GM20000 (cell line): ENCODE data around the gene ARHGDIA.
"Not testable (repeated sequence)": the region's sequence is repeated elsewhere in the genome, so short reads cannot be mapped to it uniquely, and the experiment has no call there.

Source experiments
- DNase-seq: peaks from one replicate; pipeline ENCODE4 v3.0.0; 2012; ENCODE audit warnings: low spot score
- TF ChIP-seq, protein P1 (sequence below): IDR thresholded peaks from 2 replicates; pipeline ENCODE4 v1.5.1; 2012; ENCODE audit warnings: mild to moderate bottlenecking, control low read depth; ENCODE audit errors: extremely low read depth, missing control alignments

The ARHGDIA gene

DNA sequence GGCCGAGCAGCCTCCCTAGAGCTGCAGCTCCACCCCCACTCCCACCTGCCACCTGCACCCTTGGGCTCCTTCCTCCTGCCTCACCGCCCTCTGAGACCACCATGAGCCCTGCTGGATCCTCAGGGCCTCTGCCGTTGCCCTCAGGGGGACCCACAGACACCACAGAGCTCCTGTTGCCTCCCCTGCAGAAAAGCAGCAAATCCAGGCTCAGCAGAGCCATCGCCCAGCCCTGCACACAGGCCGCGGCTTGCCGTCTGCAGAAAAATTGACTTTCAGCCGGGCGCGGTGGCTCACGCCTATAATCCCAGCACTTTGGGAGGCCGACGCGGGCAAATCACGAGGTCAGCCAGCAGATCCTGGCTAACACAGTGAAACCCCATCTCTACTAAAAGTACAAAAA, 29.3 kb downstream of the ARHGDIA start:
- no peak for DNase-seq
- TF ChIP-seq, protein P1, sequence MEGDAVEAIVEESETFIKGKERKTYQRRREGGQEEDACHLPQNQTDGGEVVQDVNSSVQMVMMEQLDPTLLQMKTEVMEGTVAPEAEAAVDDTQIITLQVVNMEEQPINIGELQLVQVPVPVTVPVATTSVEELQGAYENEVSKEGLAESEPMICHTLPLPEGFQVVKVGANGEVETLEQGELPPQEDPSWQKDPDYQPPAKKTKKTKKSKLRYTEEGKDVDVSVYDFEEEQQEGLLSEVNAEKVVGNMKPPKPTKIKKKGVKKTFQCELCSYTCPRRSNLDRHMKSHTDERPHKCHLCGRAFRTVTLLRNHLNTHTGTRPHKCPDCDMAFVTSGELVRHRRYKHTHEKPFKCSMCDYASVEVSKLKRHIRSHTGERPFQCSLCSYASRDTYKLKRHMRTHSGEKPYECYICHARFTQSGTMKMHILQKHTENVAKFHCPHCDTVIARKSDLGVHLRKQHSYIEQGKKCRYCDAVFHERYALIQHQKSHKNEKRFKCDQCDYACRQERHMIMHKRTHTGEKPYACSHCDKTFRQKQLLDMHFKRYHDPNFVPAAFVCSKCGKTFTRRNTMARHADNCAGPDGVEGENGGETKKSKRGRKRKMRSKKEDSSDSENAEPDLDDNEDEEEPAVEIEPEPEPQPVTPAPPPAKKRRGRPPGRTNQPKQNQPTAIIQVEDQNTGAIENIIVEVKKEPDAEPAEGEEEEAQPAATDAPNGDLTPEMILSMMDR: no peak

DNA sequence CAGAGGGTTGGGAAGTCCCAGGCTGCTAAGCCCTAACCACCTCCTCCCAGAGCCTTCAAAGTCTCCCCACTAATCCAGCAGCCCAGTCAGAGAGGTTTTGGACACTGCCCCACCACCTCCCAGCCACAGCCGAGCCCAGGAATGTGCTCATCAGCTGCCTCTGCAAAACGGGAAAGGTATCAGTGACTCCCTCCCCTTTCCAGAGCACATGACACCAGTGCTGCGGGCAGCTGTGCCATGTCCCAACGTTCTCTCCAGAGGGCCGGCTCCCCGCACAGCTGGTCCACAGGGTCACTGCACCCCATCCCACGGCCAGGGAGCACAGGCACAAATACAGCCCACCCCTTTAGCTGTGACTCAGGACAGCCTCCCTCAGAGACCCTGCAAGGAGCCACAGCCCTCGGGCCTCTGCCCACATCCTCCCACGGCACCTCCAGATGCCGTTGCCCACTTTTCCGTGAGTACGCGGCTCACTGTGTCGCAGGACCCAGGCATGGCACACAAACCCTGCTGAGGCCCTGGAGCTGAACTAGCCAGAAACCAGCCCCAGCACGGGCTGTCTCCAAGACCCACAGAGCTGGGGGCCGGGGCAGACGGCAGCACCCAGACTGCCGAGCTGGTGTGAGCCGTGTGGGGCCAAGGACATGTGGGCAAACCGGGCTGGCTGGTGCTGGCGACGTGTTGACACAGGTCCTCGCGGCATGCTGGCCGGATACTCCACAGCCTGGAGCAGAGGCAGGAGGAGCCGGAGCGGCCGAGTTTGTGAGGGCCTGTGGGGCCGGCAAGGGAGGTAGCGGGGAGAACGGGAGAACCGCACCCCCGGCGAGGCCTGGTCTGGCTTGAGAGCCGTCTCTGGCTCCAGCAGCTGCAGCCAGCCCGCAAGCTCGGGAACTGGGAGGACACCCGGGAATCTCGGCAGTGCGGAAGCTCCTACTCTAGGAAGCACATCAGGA, 30.0 kb downstream of the ARHGDIA start:
- no peak for DNase-seq
- TF ChIP-seq, protein P1: no peak

DNA sequence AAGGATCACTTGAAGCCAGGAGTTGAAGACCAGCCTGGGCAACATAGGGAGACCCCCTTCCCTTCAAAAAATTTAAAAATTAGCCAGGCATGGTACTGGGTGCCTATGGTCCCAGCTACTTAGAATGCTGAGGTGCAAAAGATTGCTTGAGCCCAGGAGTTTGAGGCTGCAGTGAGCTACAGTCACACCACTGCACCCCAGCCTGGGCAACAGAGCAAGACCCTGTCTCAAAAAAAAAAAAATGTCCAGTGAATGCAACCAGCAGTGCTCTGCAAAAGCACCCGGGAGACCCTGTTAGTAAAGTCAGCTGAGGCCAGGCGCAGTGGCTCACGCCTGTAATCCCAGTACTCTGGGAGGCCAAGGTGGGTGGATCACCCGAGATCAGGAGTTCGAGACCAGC, 31.1 kb downstream of the ARHGDIA start:
- not testable (repeated sequence) for DNase-seq

DNA sequence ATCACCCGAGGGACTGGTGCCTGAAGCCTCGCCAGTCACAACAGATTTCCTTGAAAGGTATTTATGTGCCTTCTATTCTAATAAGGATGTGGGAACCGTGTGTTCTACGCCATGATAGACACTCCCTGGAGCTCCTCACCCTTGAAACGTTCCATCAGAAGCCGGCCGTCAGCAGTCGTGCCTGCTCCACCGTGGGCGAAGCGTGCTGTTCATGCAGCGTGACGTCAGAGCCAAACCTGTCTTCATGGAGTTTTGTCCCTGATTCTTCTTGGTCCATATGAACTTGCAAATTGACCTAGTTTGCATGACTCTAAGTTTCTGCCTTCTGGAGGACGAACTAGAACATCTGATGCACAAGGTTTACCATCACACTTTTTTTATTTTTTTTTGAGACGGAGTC, 31.8 kb downstream of the ARHGDIA start:
- DNase-seq: no peak
- TF ChIP-seq, protein P1: no peak

DNA sequence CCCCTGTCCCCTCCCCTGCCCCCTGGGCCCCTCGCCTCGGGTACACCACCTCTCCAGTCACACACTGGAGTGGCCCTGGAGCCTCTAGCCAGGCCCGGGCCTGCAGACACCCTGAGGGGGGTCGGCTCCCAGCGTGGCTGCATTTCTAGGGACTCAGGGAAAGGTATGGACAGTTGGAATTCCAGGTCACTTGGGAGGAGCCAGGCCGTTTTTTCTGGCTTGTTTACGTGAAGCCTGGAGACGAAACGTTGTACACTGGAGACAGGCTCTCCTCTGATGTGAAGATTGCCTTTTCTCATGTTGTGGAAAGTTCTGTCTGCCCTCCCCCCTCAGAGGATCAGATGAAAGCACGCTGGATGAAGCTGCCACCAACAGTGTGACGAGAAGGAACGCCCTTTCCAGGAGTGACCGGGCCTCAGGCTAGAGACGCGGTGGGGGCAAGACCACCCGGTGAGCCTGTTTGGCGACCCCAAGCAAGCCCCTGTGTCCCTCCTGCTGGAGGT, 32.3 kb downstream of the ARHGDIA start:
- DNase-seq: no peak
- TF ChIP-seq, protein P1: no peak

DNA sequence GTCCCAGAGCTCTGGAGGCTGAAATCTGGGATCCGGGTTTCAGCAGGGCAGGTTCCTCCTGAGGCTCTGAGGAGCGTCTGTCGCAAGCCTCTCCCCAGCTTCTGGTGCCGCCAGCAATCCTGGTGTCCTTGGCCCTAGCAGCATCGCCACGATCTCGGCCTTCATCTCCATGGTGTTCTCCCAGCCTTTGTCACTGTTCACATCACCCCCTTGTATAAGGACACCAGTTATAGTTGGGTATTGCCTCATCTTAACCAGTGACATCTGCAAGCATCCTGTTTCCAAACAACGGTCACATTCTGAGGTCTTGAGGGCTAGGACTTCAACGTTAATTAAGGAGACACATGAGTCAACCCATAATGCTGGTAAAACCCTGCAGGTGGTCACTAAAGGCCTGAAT, 33.5 kb downstream of the ARHGDIA start:
- DNase-seq: no peak
- TF ChIP-seq, protein P1: no peak

DNA sequence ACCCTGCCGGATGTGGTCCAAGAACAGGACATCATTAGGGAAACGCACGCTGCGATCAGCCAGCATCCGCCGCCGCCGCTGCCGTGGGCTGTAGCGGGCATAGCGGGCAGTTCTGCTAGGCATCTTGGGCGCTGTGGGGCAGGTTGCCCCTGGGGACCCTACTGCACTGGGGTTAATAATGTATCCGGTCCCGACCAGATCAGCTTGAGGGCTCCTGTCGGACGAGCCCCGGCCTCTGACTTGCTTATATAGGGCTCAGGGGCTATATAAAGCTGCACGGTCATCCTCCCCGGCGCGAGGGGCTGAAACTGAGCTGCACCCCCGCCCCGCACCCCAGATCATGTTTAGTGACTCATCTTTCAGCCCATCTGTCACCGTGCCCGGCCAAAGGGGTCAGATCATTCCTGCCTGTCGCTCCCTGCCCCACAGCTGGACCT, 36.3 kb downstream of the ARHGDIA start, which contains the start of gene PPP1R27:
Gene PPP1R27, minus strand, starts transcription at position 220 of the 437 bp plus-strand sequence. Its CDS starts 97 bp downstream, at position 123.
- DNase-seq: no peak
- TF ChIP-seq, protein P1: no peak
